Measurements from ENCODE around the gene ZDHHC15. TPM values are rescaled to one million over a fixed set of nuclear protein-coding genes. Genes with fewer than 3 reads are reported as not detected.

Gene ZDHHC15
- total and polyA plus RNA-seq, 2 donors (not counting 3 experiments of a cell fraction or from before 2014, with no cell fraction given), result not detected

- Histone ChIP-seq H3K9me3 (replicated peaks; ENCODE audit: control insufficient read depth, insufficient read depth, low read length) (no peaks in the 10 kb centered on the region), H3K9me1 (replicated peaks; ENCODE audit: control insufficient read depth, extremely low read depth, insufficient read depth, low read length) (no peaks in the 10 kb centered on the region), H3K79me2 (ENCODE audit: control insufficient read depth, insufficient read depth, low read length) (no peaks in the 10 kb centered on the region), H4K20me1 (replicated peaks; ENCODE audit: control insufficient read depth, extremely low read depth, insufficient read depth, low read length) (no peaks in the 10 kb centered on the region), H3K27me3 (ENCODE audit: control insufficient read depth in 2 of 2, insufficient read depth in 2 of 2, low read length in 2 of 2) (no peaks in the 10 kb centered on the region), H3K4me3 (replicated peaks in 1 of 3; ENCODE audit: insufficient read depth in 1 of 3, low read depth in 1 of 3, low read length in 3 of 3) (no peak overlapping the region), H3K36me3 (ENCODE audit: control insufficient read depth in 2 of 2, extremely low read depth in 1 of 2, insufficient read depth in 2 of 2, low read length in 2 of 2) (no peaks in the 10 kb centered on the region), H3K27ac (ENCODE audit: insufficient read depth, low read depth, low read length) (no peak overlapping the region), H2AFZ (ENCODE audit: low read depth, low read length) (no peak overlapping the region), H3K4me1 (ENCODE audit: control insufficient read depth, extremely low read depth, insufficient read depth, low read length) (no peaks in the 10 kb centered on the region), H3K4me2 (ENCODE audit: insufficient read depth, low read length) (no peak overlapping the region), H3K9ac (replicated peaks; ENCODE audit: extremely low read depth, insufficient read depth, low read length) (no peak overlapping the region)
- ChIA-PET POLR2A (no interaction called here), CTCF (no interaction called here)
- DNase-seq (ENCODE audit: low read depth, low spot score) (no peak), FAIRE-seq (no peak)
- TF ChIP-seq FOS (IDR thresholded peaks at IDR 0.05; ENCODE audit: borderline replicate concordance, insufficient read depth, low read length) (no peak), MAX (IDR thresholded peaks at IDR 0.05; ENCODE audit: insufficient read depth, insufficient read length) (no peak), JUN (IDR thresholded peaks at IDR 0.05; ENCODE audit: borderline replicate concordance, insufficient read depth, insufficient read length, low read depth) (no peak), CTCF (IDR thresholded peaks at IDR 0.05; ENCODE audit: extremely low read depth in 1 of 2, insufficient read depth in 1 of 2, low read depth in 1 of 2, low read length in 2 of 2) (no peak), POLR2A (IDR thresholded peaks at IDR 0.05; ENCODE audit: low read depth, low read length) (no peak), EZH2 (IDR thresholded peaks at IDR 0.05; ENCODE audit: borderline replicate concordance, low read depth, low read length, severe bottlenecking) (no peak)
- dilution Hi-C loops (cut with MboI; ENCODE audit: extremely low pct_ligation_motif_present, low sequenced_read_pairs), result no loop called here
- intact Hi-C loops (cut with micrococcal nuclease), result no loop called here
- no TSS peak for BruUV-seq (replicated peaks)
Measured at GRCh38 chrX:75369721-75370120, 153.1 kb downstream of the ZDHHC15 start.

- Histone ChIP-seq H3K27ac (ENCODE audit: insufficient read depth, low read depth, low read length) (no peak overlapping the region), H4K20me1 (replicated peaks; ENCODE audit: control insufficient read depth, extremely low read depth, insufficient read depth, low read length) (no peaks in the 10 kb centered on the region), H2AFZ (ENCODE audit: low read depth, low read length) (no peak overlapping the region), H3K4me3 (replicated peaks in 1 of 3; ENCODE audit: insufficient read depth in 1 of 3, low read depth in 1 of 3, low read length in 3 of 3) (no peak overlapping the region), H3K4me2 (ENCODE audit: insufficient read depth, low read length) (no peak overlapping the region), H3K27me3 (ENCODE audit: control insufficient read depth in 2 of 2, insufficient read depth in 2 of 2, low read length in 2 of 2) (no peaks in the 10 kb centered on the region), H3K9ac (replicated peaks; ENCODE audit: extremely low read depth, insufficient read depth, low read length) (no peak overlapping the region), H3K36me3 (ENCODE audit: control insufficient read depth in 2 of 2, extremely low read depth in 1 of 2, insufficient read depth in 2 of 2, low read length in 2 of 2) (no peaks in the 10 kb centered on the region), H3K4me1 (ENCODE audit: control insufficient read depth, extremely low read depth, insufficient read depth, low read length) (no peaks in the 10 kb centered on the region), H3K9me3 (replicated peaks; ENCODE audit: control insufficient read depth, insufficient read depth, low read length) (no peaks in the 10 kb centered on the region), H3K79me2 (ENCODE audit: control insufficient read depth, insufficient read depth, low read length) (no peaks in the 10 kb centered on the region), H3K9me1 (replicated peaks; ENCODE audit: control insufficient read depth, extremely low read depth, insufficient read depth, low read length) (no peaks in the 10 kb centered on the region)
- TF ChIP-seq MAX (IDR thresholded peaks at IDR 0.05; ENCODE audit: insufficient read depth, insufficient read length) (no peak), FOS (IDR thresholded peaks at IDR 0.05; ENCODE audit: borderline replicate concordance, insufficient read depth, low read length) (no peak)
- ChIA-PET CTCF (no interaction called here), POLR2A (no interaction called here)
- FAIRE-seq (no peak), DNase-seq (ENCODE audit: low read depth, low spot score) (no peak)
- dilution Hi-C loops (cut with MboI; ENCODE audit: extremely low pct_ligation_motif_present, low sequenced_read_pairs), result no loop called here
- BruUV-seq (replicated peaks), result no TSS peak
- intact Hi-C loops (cut with micrococcal nuclease), result no loop called here
Measured at GRCh38 chrX:75366861-75367260, 156.0 kb downstream of the ZDHHC15 start.

Measured in endothelial cell of umbilical vein (primary cell).